ENCODE results near the gene DUS1L.

DNA sequence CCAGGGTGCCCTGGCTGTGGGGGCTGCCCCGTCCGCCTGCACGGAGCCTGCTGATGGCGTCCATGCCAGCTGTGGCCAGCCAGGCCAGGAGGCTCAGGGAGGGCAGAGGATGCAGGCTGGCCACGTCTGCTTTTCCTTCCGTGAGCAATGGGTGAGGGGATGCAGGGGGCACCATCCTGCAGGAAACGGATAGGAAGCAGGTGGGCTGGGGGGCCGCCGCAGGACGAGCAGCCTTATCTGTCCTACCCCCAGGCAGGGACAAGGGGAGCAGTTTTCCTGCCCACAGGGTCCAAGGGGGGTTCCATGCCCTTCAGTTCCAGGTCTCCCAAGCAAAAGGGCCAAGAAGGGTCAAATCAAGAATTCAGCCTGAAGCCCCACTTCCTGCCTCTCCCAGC is 6.8 kb downstream of the DUS1L start:
- TF ChIP-seq, protein P1, sequence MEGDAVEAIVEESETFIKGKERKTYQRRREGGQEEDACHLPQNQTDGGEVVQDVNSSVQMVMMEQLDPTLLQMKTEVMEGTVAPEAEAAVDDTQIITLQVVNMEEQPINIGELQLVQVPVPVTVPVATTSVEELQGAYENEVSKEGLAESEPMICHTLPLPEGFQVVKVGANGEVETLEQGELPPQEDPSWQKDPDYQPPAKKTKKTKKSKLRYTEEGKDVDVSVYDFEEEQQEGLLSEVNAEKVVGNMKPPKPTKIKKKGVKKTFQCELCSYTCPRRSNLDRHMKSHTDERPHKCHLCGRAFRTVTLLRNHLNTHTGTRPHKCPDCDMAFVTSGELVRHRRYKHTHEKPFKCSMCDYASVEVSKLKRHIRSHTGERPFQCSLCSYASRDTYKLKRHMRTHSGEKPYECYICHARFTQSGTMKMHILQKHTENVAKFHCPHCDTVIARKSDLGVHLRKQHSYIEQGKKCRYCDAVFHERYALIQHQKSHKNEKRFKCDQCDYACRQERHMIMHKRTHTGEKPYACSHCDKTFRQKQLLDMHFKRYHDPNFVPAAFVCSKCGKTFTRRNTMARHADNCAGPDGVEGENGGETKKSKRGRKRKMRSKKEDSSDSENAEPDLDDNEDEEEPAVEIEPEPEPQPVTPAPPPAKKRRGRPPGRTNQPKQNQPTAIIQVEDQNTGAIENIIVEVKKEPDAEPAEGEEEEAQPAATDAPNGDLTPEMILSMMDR (IDR thresholded peaks at IDR 0.05) = no peak
- TF ChIP-seq ZFX (IDR thresholded peaks at IDR 0.05; ENCODE audit: borderline replicate concordance) = no peak

Data from 22Rv1 (cell line).